Measurements from ENCODE around the gene MRI1.
"Not testable (repeated sequence)": the region's sequence is repeated elsewhere in the genome, so short reads cannot be mapped to it uniquely, and the experiment has no call there.

The MRI1 gene

DNA sequence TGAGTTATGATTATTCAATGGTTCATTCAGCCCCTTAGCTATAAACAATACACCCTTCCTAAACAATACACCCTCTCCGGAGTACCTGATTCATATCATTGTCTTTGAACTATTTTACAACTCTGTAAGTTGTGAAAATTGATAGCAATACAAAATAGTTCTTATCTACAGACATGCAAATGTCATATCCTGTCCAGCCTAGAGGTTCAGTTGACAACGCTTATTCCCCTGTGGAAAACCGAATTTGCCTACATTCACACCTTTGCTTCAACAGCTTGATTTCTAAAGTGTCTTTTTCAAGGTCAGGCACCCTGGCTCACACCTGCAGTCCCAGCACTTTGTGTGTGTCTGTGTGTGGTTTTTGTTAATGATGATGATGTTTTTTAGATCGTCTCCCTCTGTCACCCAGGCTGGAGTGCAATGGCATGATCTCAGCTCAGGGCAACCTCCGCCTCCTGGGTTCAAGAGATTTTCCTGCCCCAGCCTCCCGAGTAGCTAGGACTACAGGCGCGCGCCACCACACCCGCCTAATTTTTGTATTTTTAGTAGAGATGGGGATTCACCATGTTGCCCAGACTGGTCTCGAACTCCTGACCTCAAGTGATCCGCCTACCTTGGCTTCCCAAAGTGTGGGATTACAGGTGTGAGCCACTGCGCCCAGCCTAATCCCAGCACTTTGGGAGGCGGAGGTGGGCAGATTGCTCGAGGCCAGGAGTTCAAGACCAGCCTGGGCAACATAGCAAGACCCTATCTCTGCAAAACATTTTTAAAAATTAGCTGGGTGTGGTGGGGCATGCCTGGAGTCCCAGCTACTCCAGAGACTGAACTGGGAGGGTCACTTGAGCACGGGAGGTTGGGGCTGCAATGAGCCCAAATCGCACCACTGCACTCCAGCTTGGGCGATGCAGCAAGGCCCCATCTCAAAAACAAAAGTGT is 19.5 kb downstream of the MRI1 start:
- Mint-ChIP-seq H3K27me3 (no peaks in the 10 kb centered on the region), H3K4me1 (peaks cover 21% of the 10 kb centered on the region), H3K4me3 (no peak overlapping the region), H3K27ac (ENCODE audit: low read depth) (peak overlapping the region; percentile 36), H3K9me3 (no peaks in the 10 kb centered on the region), H3K36me3 (ENCODE audit: insufficient read depth) (peaks cover 9% of the 10 kb centered on the region)
- DNase-seq (ENCODE audit: low spot score in 2 of 2) (no peak), ATAC-seq (replicated peaks; ENCODE audit: extremely low read depth, poor library complexity, severe bottlenecking) (no peak)

GRCh38 chr19:13784731-13785452 is 20.6 kb downstream of the MRI1 start:
- H3K4me1 Mint-ChIP-seq: peaks cover 26% of the 10 kb centered on the region
- peaks cover 7% of the 10 kb centered on the region for H3K36me3 Mint-ChIP-seq (ENCODE audit: insufficient read depth)
- ATAC-seq (replicated peaks; ENCODE audit: extremely low read depth, poor library complexity, severe bottlenecking) (peak; percentile 38), DNase-seq (ENCODE audit: low spot score in 2 of 2) (peak; percentile 47 to 56)
- H3K9me3 Mint-ChIP-seq: no peaks in the 10 kb centered on the region
- no peaks in the 10 kb centered on the region for H3K27me3 Mint-ChIP-seq
- peak overlapping the region; percentile 32 for H3K4me3 Mint-ChIP-seq
- peak overlapping the region; percentile 89 for H3K27ac Mint-ChIP-seq (ENCODE audit: low read depth)

DNA sequence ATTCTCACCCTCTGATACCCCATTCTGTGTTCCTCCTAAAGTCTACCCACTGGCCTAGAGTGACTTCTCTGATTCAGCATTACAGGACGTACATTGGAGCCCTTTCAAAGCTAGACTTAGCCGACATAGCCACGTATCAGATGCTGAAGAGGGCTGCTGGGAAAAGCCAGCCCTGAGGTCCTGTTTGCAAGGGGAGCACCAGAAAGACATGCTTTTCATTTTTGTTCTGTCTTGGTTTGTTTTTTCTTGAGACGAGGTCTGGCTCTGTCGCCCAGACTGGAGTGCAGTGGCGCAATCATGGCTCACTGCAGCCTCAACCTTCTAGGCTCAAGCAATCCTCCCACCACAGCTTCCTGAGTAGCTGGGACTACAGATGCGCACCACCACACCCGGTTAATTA is 24.7 kb downstream of the MRI1 start:
- H3K27ac Mint-ChIP-seq (ENCODE audit: low read depth): peak overlapping the region; percentile 98
- DNase-seq (ENCODE audit: low spot score in 2 of 2): peak in 1 of 2 donors; percentile 46
- H3K4me1 Mint-ChIP-seq: peaks cover 35% of the 10 kb centered on the region
- H3K4me3 Mint-ChIP-seq: peak overlapping the region; percentile 61
- peaks cover 15% of the 10 kb centered on the region for H3K36me3 Mint-ChIP-seq (ENCODE audit: insufficient read depth)
- H3K27me3 Mint-ChIP-seq: no peaks in the 10 kb centered on the region
- no peaks in the 10 kb centered on the region for H3K9me3 Mint-ChIP-seq
- ATAC-seq (replicated peaks; ENCODE audit: extremely low read depth, poor library complexity, severe bottlenecking): peak; percentile 25

- Mint-ChIP-seq H3K4me3 (peak overlapping the region; percentile 85), H3K4me1 (peaks cover 39% of the 10 kb centered on the region), H3K27me3 (no peaks in the 10 kb centered on the region), H3K27ac (ENCODE audit: low read depth) (peak overlapping the region; percentile 100), H3K36me3 (ENCODE audit: insufficient read depth) (peaks cover 18% of the 10 kb centered on the region), H3K9me3 (no peaks in the 10 kb centered on the region)
- ATAC-seq (replicated peaks; ENCODE audit: extremely low read depth, poor library complexity, severe bottlenecking) (peak; percentile 74), DNase-seq (ENCODE audit: low spot score in 2 of 2) (peak; percentile 34 to 72)
Observed at GRCh38 chr19:13790354-13790753, 26.0 kb downstream of the MRI1 start.

- H3K4me3 Mint-ChIP-seq: peak overlapping the region; percentile 93
- peaks cover 42% of the 10 kb centered on the region for H3K4me1 Mint-ChIP-seq
- ATAC-seq (replicated peaks; ENCODE audit: extremely low read depth, poor library complexity, severe bottlenecking); DNase-seq (ENCODE audit: low spot score in 2 of 2); H3K9me3 Mint-ChIP-seq; H3K27ac Mint-ChIP-seq (ENCODE audit: low read depth); H3K27me3 Mint-ChIP-seq: not testable (repeated sequence)
- peaks cover 13% of the 10 kb centered on the region for H3K36me3 Mint-ChIP-seq (ENCODE audit: insufficient read depth)
Observed at GRCh38 chr19:13793317-13793716, 29.0 kb downstream of the MRI1 start.

GRCh38 chr19:13794398-13794756 is 30.1 kb downstream of the MRI1 start:
- Mint-ChIP-seq H3K27me3 (no peaks in the 10 kb centered on the region), H3K4me1 (peaks cover 33% of the 10 kb centered on the region), H3K36me3 (ENCODE audit: insufficient read depth) (peaks cover 13% of the 10 kb centered on the region), H3K9me3 (no peaks in the 10 kb centered on the region), H3K27ac (ENCODE audit: low read depth) (peak overlapping the region; percentile 90), H3K4me3 (peak overlapping the region; percentile 93)
- ATAC-seq (replicated peaks; ENCODE audit: extremely low read depth, poor library complexity, severe bottlenecking) (no peak), DNase-seq (ENCODE audit: low spot score in 2 of 2) (no peak)

DNA sequence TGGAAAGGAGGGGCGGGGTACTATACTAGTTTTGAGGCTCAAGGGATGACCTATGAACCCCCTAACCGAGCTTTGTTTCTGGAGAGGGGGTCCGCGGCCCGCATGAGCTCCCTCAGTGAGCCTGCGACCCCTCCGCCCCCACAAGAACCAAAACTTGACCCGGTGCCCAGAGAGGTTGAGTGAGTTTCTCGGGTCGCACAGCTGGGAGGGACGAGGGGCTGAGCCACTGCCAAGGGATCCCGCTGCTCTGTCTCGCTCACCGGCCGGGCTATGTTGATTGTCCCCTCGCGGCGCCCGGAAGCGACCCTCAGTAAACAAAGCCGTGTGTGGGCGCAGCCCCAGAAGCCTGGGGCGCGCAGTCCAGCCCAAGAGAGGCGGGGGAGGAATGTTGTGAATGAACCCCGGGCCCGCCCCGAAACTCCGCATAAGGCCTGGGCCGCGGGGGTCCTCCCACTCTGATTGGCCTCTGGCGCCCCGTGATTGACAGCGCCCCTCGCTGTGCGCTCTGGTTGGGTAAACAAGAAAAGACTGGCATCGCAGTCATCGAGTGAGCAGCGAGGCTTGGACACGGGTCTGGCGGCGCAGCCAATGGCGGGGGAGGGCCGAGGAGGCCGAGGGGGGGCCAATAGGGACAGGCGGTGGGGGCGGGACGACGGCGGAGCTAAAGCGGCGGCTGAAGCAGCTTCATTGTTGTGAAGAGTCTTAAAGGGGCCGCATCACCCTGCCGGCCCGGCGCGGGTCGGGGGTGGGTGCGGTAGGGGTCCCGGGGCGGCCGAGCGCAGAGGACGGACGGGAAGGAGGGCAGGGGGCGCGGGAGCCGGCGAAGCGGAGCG is 30.7 kb downstream of the MRI1 start, which contains the start of gene ZSWIM4:
ZSWIM4 (plus strand) TSS at position 687 of the 833 bp plus-strand sequence. CDS start 206 bp downstream, outside the sequence.
- H3K4me1 Mint-ChIP-seq: peaks cover 31% of the 10 kb centered on the region
- peak within 1 kb of the TSS; percentile 90 for H3K27ac Mint-ChIP-seq (ENCODE audit: low read depth)
- peak; percentile 71 for ATAC-seq (replicated peaks; ENCODE audit: extremely low read depth, poor library complexity, severe bottlenecking)
- H3K4me3 Mint-ChIP-seq: peak within 1 kb of the TSS; percentile 93
- no peaks in the 10 kb centered on the region for H3K9me3 Mint-ChIP-seq
- H3K36me3 Mint-ChIP-seq (ENCODE audit: insufficient read depth): peaks cover 13% of the 10 kb centered on the region
- H3K27me3 Mint-ChIP-seq: no peaks in the 10 kb centered on the region
- DNase-seq (ENCODE audit: low spot score in 2 of 2): peak; percentile 70 to 76

DNA sequence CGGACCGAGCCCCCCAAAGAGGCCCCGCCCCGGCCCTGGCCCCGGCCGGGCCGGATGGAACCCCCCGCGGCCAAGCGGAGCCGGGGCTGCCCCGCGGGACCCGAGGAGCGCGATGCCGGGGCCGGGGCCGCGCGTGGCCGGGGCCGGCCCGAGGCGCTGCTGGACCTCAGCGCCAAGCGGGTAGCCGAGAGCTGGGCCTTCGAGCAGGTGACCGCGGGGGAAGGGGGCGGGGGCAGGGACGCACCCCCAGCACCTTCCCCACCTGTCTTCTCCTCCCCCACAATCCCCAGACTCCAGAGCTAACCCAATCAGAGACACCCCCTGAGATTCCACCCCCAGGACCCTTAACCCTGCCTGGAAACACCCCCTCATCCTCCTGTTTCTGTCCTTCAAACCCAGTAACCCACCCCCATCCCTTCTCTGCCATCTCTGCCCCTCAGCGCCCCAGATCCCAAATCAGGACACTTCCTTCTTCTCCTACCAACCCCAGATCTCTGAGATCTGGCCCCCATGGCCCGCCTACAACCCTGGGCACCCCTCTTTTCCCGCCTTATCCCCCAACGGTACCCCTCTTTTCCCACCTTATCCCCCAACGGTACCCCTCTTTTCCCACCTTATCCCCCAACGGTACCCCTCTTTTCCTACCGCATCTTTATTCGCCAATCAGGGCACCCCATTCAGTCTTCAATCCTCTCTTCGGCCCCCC is 31.4 kb downstream of the MRI1 start:
- DNase-seq (ENCODE audit: low spot score in 2 of 2) (no peak), ATAC-seq (replicated peaks; ENCODE audit: extremely low read depth, poor library complexity, severe bottlenecking) (peak; percentile 7)
- H3K36me3 Mint-ChIP-seq (ENCODE audit: insufficient read depth): peaks cover 6% of the 10 kb centered on the region
- H3K27ac Mint-ChIP-seq (ENCODE audit: low read depth): peak overlapping the region; percentile 90
- H3K9me3 Mint-ChIP-seq: no peaks in the 10 kb centered on the region
- H3K4me3 Mint-ChIP-seq: peak overlapping the region; percentile 93
- peaks cover 23% of the 10 kb centered on the region for H3K4me1 Mint-ChIP-seq
- no peaks in the 10 kb centered on the region for H3K27me3 Mint-ChIP-seq

GRCh38 chr19:13796301-13797057 is 32.2 kb downstream of the MRI1 start:
- no peaks in the 10 kb centered on the region for H3K27me3 Mint-ChIP-seq
- peaks cover 7% of the 10 kb centered on the region for H3K36me3 Mint-ChIP-seq (ENCODE audit: insufficient read depth)
- no peak for ATAC-seq (replicated peaks; ENCODE audit: extremely low read depth, poor library complexity, severe bottlenecking)
- peak overlapping the region; percentile 90 for H3K27ac Mint-ChIP-seq (ENCODE audit: low read depth)
- DNase-seq (ENCODE audit: low spot score in 2 of 2): no peak
- no peaks in the 10 kb centered on the region for H3K9me3 Mint-ChIP-seq
- H3K4me3 Mint-ChIP-seq: peak overlapping the region; percentile 93
- peaks cover 23% of the 10 kb centered on the region for H3K4me1 Mint-ChIP-seq

GRCh38 chr19:13797058-13797440 is 32.7 kb downstream of the MRI1 start:
- DNase-seq (ENCODE audit: low spot score in 2 of 2): no peak
- peak overlapping the region; percentile 93 for H3K4me3 Mint-ChIP-seq
- ATAC-seq (replicated peaks; ENCODE audit: extremely low read depth, poor library complexity, severe bottlenecking): no peak
- H3K9me3 Mint-ChIP-seq: no peaks in the 10 kb centered on the region
- no peak overlapping the region for H3K27ac Mint-ChIP-seq (ENCODE audit: low read depth)
- peaks cover 4% of the 10 kb centered on the region for H3K36me3 Mint-ChIP-seq (ENCODE audit: insufficient read depth)
- peaks cover 23% of the 10 kb centered on the region for H3K4me1 Mint-ChIP-seq
- no peaks in the 10 kb centered on the region for H3K27me3 Mint-ChIP-seq

DNA sequence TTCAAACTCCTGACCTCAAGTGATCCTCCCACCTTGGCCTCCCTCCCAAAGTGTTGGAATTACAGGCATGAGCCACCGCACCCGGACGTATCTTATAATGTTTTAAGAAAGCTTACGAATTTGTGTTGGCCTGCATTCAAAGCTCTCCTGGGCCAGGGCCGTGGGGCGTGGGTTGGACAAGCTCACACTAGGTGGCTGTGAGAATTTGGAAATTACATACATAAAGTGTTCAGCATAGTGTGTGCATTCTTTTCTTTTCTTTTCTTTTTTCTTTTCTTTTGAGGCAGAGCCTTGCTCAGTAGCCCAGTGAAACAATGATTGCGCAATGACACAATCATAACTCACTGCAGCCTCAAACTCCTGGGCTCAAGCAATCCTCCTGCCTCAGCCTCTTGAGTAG is 33.5 kb downstream of the MRI1 start:
- peak overlapping the region; percentile 38 for H3K27ac Mint-ChIP-seq (ENCODE audit: low read depth)
- peaks cover 23% of the 10 kb centered on the region for H3K4me1 Mint-ChIP-seq
- no peaks in the 10 kb centered on the region for H3K27me3 Mint-ChIP-seq
- ATAC-seq (replicated peaks; ENCODE audit: extremely low read depth, poor library complexity, severe bottlenecking) (no peak), DNase-seq (ENCODE audit: low spot score in 2 of 2) (no peak)
- no peaks in the 10 kb centered on the region for H3K9me3 Mint-ChIP-seq
- H3K36me3 Mint-ChIP-seq (ENCODE audit: insufficient read depth): peaks cover 4% of the 10 kb centered on the region
- peak overlapping the region; percentile 29 for H3K4me3 Mint-ChIP-seq
